ENCODE data around the gene ZNF345. TPM values are rescaled to one million over a fixed set of nuclear protein-coding genes. Genes with fewer than 3 reads are reported as not detected.

ZNF345 gene
- polyA plus RNA-seq, 6 donors from 2014 or later, result 8.4 to 13.6 (median 10.9) TPM; not detected in 1

DNA sequence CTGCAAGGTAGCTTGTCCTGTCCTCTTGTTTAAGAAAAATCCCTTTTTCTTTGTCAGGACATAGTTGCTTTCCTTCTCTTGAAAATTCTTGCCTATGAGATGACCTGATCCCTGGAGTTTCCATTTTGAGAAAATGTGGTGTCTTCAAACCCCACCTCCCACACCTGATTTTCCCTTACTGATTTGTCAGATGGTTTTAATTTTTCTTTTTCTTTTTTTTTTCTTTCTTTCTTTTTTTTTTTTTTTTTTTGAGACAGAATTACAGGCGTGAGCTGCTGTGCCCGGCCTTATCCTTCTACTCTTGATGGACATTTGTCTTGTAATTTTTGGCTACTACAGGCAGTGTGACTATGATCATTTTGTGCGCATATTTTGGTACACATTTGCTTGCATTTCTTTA lies 1.2 kb downstream of the ZNF345 start:
- H3K36me3 Mint-ChIP-seq, result peaks cover 23 to 25% of the 10 kb centered on the region in 2 donors
- H3K27me3 Mint-ChIP-seq, result no peaks in the 10 kb centered on the region
- H3K9me3 Mint-ChIP-seq, result peaks cover 3 to 14% (median 10%) of the 10 kb centered on the region in 7 donors
- no peak for DNase-seq
- peaks cover 2 to 8% (median 6%) of the 10 kb centered on the region in 3 donors for H3K4me1 Mint-ChIP-seq
- no peak for ATAC-seq (ENCODE audit: low read depth in 2 of 2)
- H3K27ac Mint-ChIP-seq, result no peak overlapping the region
- peak overlapping the region in 1 of 8 donors; percentile 21 for H3K4me3 Mint-ChIP-seq

DNA sequence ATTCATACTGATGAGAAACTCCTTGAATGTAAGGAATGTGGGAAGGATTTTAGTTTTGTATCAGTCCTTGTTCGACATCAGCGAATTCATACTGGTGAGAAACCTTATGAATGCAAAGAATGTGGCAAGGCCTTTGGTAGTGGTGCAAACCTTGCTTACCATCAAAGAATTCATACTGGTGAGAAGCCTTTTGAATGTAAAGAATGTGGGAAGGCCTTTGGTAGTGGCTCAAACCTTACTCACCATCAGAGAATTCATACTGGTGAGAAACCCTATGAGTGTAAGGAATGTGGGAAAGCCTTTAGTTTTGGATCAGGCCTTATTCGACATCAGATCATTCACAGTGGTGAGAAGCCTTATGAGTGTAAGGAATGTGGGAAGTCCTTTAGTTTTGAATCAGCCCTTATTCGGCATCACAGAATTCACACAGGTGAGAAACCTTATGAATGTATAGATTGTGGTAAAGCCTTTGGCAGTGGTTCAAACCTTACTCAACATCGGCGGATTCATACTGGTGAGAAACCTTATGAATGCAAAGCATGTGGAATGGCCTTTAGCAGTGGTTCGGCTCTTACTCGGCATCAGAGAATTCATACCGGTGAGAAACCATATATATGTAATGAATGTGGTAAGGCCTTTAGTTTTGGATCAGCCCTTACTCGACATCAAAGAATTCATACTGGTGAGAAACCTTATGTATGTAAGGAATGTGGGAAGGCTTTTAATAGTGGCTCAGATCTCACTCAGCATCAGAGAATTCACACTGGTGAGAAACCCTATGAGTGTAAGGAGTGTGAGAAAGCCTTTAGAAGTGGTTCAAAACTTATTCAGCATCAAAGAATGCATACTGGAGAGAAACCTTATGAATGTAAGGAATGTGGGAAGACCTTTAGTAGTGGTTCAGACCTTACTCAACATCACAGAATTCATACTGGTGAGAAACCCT lies 26.6 kb downstream of the ZNF345 start:
- H3K4me1 Mint-ChIP-seq, result peaks cover 0 to 4% (median 0%) of the 10 kb centered on the region in 3 donors
- peaks cover 18 to 77% (median 67%) of the 10 kb centered on the region in 7 donors for H3K9me3 Mint-ChIP-seq
- ATAC-seq (ENCODE audit: low read depth in 2 of 2), result no peak
- no peak overlapping the region for H3K4me3 Mint-ChIP-seq
- no peaks in the 10 kb centered on the region for H3K27me3 Mint-ChIP-seq
- H3K27ac Mint-ChIP-seq, result no peak overlapping the region
- peaks cover 52 to 54% of the 10 kb centered on the region in 2 donors for H3K36me3 Mint-ChIP-seq
- DNase-seq, result no peak

DNA sequence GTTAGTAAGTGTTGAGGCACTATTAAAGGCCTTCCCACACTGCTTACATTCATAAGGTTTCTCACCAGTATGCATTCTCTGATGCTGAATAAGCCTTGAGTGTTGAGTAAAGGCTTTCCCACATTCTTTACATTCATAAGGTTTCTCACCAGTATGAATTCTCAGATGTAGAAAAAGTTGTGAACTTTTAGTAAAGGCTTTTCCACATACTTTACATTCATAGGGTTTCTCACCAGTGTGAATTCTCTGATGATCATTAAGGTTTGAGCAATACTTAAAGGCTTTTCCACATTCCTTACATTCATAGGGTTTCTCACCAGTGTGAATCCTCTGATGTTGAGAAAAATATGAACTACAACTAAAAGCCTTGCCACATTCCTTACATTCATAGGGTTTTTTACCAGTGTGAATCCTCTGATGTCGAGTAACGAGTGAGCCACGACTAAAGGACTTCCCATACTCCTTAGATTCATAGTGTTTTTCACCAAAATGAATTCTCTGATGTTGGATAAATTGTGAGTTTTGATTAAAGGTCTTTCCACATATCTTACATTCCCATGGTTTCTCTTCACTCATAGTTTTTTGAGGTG lies 41.2 kb downstream of the ZNF345 start:
- no peak for ATAC-seq (ENCODE audit: low read depth in 2 of 2)
- no peaks in the 10 kb centered on the region for H3K27me3 Mint-ChIP-seq

DNA sequence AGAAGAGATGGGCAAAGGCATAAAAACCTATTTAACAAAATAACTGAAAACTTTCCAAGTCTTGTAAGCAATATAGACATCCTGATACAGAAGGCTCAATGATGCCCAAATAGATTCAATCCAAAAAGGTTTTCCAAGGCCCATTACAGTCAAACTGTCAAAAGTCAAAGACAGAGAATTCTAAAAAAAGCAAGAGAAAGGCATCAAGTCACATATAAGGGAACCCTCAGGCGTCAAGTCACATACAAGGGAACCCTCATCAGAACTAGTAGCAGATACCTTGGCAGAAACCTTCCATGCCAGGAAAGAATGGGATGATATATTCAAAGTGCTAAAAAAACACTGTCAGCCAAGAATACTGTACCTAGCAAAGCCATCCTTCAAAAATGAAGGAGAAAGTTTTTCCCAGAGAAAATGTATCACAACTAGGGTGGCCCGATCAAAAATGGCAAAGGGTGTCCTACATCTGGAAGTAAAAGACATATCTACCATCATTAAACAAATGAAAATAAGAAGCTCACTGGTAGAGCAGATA lies 44.2 kb downstream of the ZNF345 start:
- Mint-ChIP-seq H3K36me3 (peaks cover 73 to 79% of the 10 kb centered on the region in 2 donors), H3K4me1 (no peaks in the 10 kb centered on the region), H3K27me3 (no peaks in the 10 kb centered on the region), H3K27ac (no peak overlapping the region), H3K4me3 (peak overlapping the region in 1 of 8 donors; percentile 3), H3K9me3 (peaks cover 20 to 89% (median 86%) of the 10 kb centered on the region in 7 donors)
- DNase-seq (no peak), ATAC-seq (ENCODE audit: low read depth in 2 of 2) (no peak)

More for the DNA sequence above, 41.2 kb downstream of the ZNF345 start:
- Mint-ChIP-seq H3K27ac (no peak overlapping the region), H3K4me1 (no peaks in the 10 kb centered on the region), H3K9me3 (peaks cover 16 to 92% (median 82%) of the 10 kb centered on the region in 7 donors), H3K4me3 (no peak overlapping the region), H3K36me3 (peaks cover 57 to 64% of the 10 kb centered on the region in 2 donors)
- DNase-seq, result no peak

DNA sequence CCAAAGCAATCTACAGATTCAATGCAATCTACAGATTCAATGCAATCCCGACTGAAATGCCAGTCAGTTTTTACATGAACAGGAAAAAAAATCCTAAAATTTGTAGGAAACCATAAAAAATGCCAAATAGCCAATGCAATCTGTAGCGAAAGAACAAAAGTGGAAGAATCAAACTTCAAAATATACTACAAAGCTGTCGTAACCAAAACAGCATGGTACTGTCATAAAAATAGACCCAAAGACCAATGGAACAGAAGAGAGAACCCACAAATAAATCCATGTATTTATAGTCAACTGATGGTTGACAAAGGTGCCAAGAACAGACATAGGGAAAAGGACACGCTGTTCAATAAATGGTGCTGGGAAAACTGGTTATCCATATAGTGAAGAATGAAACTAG lies 47.7 kb downstream of the ZNF345 start:
- Mint-ChIP-seq H3K27ac (no peak overlapping the region), H3K4me1 (no peaks in the 10 kb centered on the region), H3K36me3 (peaks cover 65 to 73% of the 10 kb centered on the region in 2 donors), H3K27me3 (no peaks in the 10 kb centered on the region), H3K4me3 (no peak overlapping the region), H3K9me3 (peaks cover 16 to 86% (median 81%) of the 10 kb centered on the region in 7 donors)
- DNase-seq (no peak), ATAC-seq (ENCODE audit: low read depth in 2 of 2) (no peak)

DNA sequence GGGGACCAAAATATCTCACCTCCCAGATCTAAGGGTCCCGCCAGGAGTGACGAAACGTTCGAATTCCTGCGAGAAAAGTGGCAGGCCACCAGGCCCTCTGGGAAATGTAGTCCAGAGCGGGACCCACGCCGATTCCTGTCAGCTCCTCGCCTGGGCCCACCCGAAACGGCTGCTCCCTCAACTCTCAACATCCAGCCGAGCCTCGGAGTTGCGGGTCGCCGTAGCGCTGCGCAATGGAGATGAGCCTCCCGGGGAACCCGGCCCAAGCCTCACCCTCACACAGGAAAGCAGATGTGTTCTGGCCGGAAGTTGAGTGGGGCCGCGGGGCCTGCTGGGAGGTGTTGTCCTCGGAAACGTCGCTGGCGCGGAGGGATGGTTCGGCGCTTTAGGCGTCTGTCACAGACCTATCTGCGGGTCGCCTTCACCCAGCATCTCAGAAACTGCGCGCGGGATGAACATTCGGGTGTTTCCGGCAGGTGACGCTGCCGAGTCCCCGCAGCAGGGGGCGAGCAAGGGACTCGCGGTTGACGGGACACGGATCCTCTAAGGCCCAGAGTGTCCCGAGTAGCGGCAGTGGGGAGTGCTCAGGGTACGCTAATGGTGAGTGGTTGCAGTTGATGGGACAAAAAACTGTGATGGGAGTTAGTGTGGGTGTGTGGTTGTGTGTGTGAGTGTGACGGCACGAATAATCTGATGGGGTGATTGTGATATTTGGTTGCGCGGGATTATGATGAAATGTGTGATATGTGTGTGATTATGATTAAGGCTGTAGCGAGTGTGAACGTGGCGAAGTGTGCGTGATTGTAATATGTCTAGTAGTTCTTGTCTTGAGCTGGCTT lies 65.5 kb downstream of the ZNF345 start, which contains the start of the genes ZNF568 and ZNF829:
Gene ZNF568 (plus strand): TSS at position 341 of the 839 bp plus-strand sequence. CDS start 6,439 bp downstream, outside the sequence.
Gene ZNF829 (minus strand): TSS at position 300 of the 839 bp plus-strand sequence. CDS start 1,124 bp downstream, outside the sequence.
- H3K27ac Mint-ChIP-seq, result peak within 1 kb of the TSS; percentile 80 to 99 (median 96)
- no peaks in the 10 kb centered on the region for H3K27me3 Mint-ChIP-seq
- H3K4me1 Mint-ChIP-seq, result peaks cover 19 to 28% (median 26%) of the 10 kb centered on the region in 3 donors
- peaks cover 25 to 32% of the 10 kb centered on the region in 2 donors for H3K36me3 Mint-ChIP-seq
- peak within 1 kb of the TSS; percentile 84 to 96 (median 94) for H3K4me3 Mint-ChIP-seq
- ATAC-seq (ENCODE audit: low read depth in 2 of 2), result peak; percentile 95
- DNase-seq, result peak; percentile 92
- peaks cover 0 to 24% (median 3%) of the 10 kb centered on the region in 7 donors for H3K9me3 Mint-ChIP-seq

DNA sequence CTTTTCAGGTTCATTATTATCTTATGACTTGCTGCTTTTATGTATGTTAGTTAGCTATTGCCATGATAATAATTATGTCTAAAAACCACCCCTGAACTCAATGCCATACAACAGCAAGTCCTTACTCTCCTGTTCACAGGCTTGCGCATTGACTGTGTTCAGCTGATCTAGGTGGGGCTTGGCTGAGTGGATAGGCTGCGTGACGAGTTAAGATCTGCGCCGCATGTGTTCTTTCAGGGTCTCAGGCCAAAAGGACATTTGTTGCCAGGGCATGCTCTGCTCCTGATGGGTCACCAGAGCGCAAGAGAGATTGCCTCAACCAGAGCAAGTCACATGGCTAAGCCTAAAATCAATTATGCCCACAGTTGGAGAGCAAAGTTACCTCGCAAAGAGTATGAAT lies 66.3 kb downstream of the ZNF345 start:
- Mint-ChIP-seq H3K9me3 (peaks cover 0 to 18% (median 6%) of the 10 kb centered on the region in 7 donors), H3K4me1 (peaks cover 19 to 28% (median 26%) of the 10 kb centered on the region in 3 donors), H3K27me3 (no peaks in the 10 kb centered on the region), H3K36me3 (peaks cover 31 to 37% of the 10 kb centered on the region in 2 donors), H3K4me3 (peak overlapping the region; percentile 84 to 96 (median 94)), H3K27ac (peak overlapping the region; percentile 80 to 99 (median 96))
- ATAC-seq (ENCODE audit: low read depth in 2 of 2) (no peak), DNase-seq (no peak)

DNA sequence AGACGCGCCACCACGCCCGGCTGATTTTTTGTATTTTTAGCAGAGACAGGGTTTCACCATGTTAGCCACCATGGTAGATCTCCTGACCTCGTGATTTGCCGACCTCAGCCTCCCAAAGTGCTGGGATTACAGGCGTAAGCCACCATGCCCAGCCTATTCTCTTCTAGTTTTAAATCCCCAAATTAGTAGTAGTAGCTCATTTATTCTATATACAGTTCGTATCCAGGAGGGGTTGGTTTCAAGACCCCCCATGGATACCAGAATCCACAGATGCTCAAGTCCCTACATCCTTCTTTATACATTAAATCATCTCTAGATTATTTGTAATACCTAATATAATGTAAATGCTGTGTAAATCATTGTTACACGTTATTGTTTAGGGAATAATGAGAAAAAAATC lies 67.4 kb downstream of the ZNF345 start:
- Mint-ChIP-seq H3K4me1 (peaks cover 19 to 28% (median 26%) of the 10 kb centered on the region in 3 donors), H3K27ac (peak overlapping the region in 1 of 6 donors; percentile 41), H3K36me3 (peaks cover 38 to 41% of the 10 kb centered on the region in 2 donors), H3K4me3 (peak overlapping the region in 5 of 8 donors; percentile 4 to 95 (median 53)), H3K27me3 (no peaks in the 10 kb centered on the region), H3K9me3 (peaks cover 1 to 15% (median 7%) of the 10 kb centered on the region in 7 donors)
- ATAC-seq (ENCODE audit: low read depth in 2 of 2), result no peak
- DNase-seq, result no peak

Other genes starting within 250 kb of the ZNF345 start
- 10 to 100 TPM in 3 of 6 donors, 1 to 10 TPM in 2, under 1 TPM in 1; 0.28 to 15.5 (median 8.0) TPM for gene ZNF382, start 245.6 kb upstream of the ZNF345 start, polyA plus RNA-seq (ENCODE audit: low read depth in 6 of 6)
- 10 to 100 TPM in 2 of 6 donors, 1 to 10 TPM in 4; 2.5 to 13.0 (median 8.6) TPM for gene ZNF461, start 184.0 kb upstream of the ZNF345 start, polyA plus RNA-seq (ENCODE audit: low read depth in 6 of 6)
- gene ZNF567, start 163.3 kb upstream of the ZNF345 start, polyA plus RNA-seq (ENCODE audit: low read depth in 6 of 6), result 10 to 100 TPM in 5 of 6 donors, 1 to 10 TPM in 1; 3.3 to 20.0 (median 12.9) TPM
- 1 to 10 TPM in 2 of 6 donors, under 1 TPM in 3, not detected in 1; 0.29 to 1.8 (median 0.63) TPM for gene ZNF850, start 78.1 kb upstream of the ZNF345 start, polyA plus RNA-seq (ENCODE audit: low read depth in 6 of 6)
- 10 to 100 TPM in 1 of 6 donors, 1 to 10 TPM in 5; 3.1 to 10.9 (median 7.8) TPM for gene ZNF790, start 12.5 kb upstream of the ZNF345 start, polyA plus RNA-seq (ENCODE audit: low read depth in 6 of 6)
- gene ZNF829, start 65.4 kb downstream of the ZNF345 start, polyA plus RNA-seq (ENCODE audit: low read depth in 6 of 6), result 1 to 10 TPM; 3.4 to 6.9 (median 5.0) TPM
- gene ZNF568, start 65.5 kb downstream of the ZNF345 start, polyA plus RNA-seq (ENCODE audit: low read depth in 6 of 6), result 10 to 100 TPM in 5 of 6 donors, 1 to 10 TPM in 1; 7.3 to 19.1 (median 13.0) TPM
- gene ZNF420, start 227.6 kb downstream of the ZNF345 start, polyA plus RNA-seq (ENCODE audit: low read depth in 6 of 6), result 10 to 100 TPM; 19.8 to 39.0 (median 32.1) TPM

Data from naive B cell (primary cell).